ENCODE results near the gene CARD9.
"Not testable (repeated sequence)": the region's sequence is repeated elsewhere in the genome, so short reads cannot be mapped to it uniquely, and the experiment has no call there.

CARD9 gene

GRCh38 chr9:136363949-136364748 lies 9.3 kb downstream of the CARD9 start:
- no peak for DNase-seq (ENCODE audit: low read depth)

- DNase-seq (ENCODE audit: low read depth): peak; percentile 92
These were observed 10.1 kb downstream of the CARD9 start, which contains the start of gene DNLZ for GRCh38 chr9:136363106-136363948. TSS of gene DNLZ (minus strand) at chr9:136363744. CDS start at chr9:136363714, 30 bp downstream.

DNA sequence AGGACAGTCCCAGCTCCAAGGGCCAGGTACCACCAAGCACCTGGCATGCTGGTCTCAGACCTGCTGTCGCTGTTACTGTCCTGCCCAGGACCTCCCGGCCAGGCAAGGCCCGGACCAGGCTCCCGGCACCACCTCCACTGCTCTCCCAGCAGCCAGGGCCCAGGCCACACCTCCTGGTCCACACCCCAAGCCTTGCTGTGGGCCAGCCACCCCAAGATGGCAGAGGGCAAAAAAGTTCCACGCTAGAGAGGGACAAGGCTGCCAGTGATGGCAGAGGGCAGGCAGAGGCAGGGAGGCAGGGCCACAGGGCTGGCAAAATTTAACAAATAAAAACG lies 11.1 kb downstream of the CARD9 start:
- no peak for DNase-seq (ENCODE audit: low read depth)

- DNase-seq (ENCODE audit: low read depth): no peak
These were observed 11.6 kb downstream of the CARD9 start for GRCh38 chr9:136361754-136362449.

- no peak for DNase-seq (ENCODE audit: low read depth)
These were observed 12.3 kb downstream of the CARD9 start for GRCh38 chr9:136361047-136361753.

- DNase-seq (ENCODE audit: low read depth): no peak
These were observed 13.4 kb downstream of the CARD9 start for GRCh38 chr9:136359774-136360718.

GRCh38 chr9:136358888-136359287 lies 14.6 kb downstream of the CARD9 start:
- no peak for DNase-seq (ENCODE audit: low read depth)

GRCh38 chr9:136358016-136358415 lies 15.5 kb downstream of the CARD9 start:
- DNase-seq (ENCODE audit: low read depth): no peak

DNA sequence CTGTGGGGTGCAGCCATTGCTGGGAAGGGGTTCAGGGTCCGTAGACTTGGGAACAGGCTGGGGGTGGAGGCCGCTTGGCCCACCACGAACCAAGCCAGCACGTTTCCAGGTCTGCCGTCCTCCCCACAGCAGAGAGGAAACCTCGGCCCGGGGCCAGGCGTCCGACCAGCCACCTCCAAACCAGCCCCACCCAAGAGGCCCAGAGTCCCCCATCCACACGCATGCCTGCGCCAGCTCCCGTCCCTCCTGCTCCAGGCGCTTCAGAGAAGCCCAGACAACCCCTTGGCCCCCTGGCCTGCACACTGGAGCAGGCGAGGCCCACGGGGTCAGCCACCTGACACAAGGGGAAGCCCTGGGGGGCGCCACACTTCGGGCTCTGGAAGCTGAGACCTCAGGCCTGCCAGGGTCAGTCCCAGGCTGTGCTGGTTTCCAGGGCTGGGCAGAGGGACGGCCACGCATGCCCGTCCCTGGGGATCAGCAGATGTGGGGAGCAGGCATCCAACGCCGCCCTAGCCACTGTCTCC lies 16.2 kb downstream of the CARD9 start:
- DNase-seq (ENCODE audit: low read depth): no peak

DNA sequence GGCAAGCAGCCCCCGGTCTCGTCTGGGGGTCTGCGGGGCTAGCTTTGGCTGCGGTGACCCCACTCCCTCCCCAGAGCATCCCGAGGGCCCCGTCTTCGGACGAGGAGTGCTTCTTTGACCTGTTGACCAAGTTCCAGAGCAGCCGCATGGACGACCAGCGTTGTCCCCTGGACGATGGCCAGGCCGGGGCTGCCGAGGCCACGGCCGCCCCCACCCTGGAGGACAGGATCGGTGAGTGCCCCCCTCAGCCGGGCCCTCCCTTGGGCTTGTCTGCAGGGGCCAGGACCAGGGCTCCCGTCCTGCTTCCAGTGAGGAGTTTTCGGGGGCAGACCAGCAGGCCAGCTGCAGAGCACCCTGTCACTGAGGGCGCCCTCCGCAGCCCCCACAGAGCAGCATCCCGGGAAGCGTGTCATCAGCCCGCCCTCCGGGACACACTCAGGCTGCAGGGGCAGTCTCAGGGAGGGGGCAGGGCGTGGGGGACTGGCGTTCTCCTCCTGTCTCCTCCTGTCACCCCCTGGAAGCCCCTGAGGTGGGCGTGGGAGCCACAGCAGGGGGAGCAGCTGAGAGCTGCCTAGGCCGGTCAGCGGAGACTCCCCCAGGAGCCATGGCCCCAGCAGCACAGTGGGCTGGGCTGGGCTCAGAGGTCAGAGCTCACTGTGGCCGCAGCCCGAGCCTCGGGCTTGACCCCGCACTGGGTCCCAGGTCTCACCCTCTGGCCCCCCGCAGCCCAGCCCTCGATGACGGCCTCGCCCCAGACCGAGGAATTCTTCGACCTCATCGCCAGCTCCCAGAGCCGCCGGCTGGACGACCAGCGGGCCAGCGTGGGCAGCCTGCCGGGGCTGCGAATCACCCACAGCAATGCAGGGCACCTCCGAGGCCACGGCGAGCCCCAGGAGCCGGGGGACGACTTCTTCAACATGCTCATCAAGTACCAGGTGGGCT lies 17.6 kb downstream of the CARD9 start:
- no peak for DNase-seq (ENCODE audit: low read depth)

GRCh38 chr9:136354592-136355085 lies 18.8 kb downstream of the CARD9 start:
- DNase-seq (ENCODE audit: low read depth): no peak

DNA sequence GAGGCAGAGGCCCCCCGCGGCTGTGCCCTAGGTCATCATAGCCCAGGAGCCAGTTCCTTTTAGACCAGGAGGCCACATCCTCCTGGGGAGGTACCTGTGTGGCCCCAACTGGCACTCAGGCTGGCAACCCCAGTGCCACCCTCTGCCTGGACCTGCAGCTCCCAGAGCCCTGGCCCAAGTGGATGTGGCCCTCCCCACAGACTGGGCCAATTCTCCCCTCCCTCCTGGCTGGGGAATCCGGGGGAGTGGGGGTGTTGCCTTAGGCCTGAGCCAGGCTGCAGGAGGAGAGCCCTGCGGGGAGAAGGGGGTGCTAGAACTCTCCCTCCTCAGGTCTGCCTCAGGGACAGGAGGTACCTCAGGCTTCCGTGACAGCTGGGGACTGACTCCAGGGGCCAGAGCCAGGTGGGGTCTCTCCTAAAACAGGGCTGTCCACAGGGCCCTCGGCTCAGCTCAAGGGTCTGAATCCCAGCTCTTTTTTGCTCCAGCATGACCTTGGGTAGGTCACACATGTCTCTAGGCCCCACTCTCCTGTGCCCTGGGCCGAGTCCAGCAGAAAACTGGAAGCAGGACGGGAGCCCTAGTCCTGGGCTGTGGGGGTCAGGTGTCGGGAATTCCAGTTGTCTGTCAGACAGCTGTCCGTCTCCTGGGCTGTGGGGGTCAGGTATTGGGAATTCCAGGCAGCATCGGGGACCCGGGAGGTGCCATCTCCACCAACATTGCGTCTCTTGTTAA lies 19.5 kb downstream of the CARD9 start:
- no peak for DNase-seq (ENCODE audit: low read depth)

DNA sequence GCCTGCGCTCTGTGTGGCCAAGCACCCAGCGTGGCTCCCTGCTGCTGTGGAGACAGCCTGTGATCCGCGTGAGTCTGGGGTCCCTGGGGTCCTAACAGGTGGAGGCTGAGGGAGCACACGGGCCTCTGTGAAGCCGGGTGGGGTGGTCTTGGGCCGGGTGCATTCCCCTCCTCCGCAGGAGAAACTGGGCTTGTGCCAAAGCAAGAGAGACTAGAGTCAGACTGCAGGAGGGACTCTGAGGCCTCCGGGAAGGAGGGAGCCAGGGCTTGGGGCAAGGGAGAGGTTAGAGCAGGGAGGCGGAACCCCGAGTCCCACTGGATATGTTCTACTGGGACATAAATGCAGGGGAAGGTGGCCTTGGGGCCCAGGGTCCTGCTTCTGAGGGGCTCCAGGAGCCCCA lies 20.4 kb downstream of the CARD9 start:
- DNase-seq (ENCODE audit: low read depth): no peak

DNA sequence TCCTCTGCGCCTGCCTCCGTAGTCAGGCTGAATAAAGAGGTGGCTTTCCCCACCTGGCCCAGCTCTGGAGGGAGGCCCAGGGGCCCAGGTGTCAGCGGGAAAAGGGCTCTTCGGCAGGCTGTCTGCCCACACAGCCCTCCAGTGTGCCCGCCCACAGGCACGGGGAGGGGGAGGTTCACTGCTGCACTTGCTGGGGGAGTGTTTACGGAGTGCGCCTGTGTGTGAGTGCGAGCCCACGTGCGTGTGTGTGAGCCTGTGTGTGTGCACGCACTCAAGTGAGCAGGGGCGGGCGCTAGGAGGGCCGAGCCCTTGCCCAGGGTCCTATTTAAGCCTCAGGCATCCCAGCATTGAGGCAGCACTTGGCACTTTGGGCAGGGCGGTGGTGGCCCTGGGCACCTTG lies 20.8 kb downstream of the CARD9 start:
- no peak for DNase-seq (ENCODE audit: low read depth)

- DNase-seq (ENCODE audit: low read depth): not testable (repeated sequence)
These were observed 21.6 kb downstream of the CARD9 start for GRCh38 chr9:136351868-136352267.

DNA sequence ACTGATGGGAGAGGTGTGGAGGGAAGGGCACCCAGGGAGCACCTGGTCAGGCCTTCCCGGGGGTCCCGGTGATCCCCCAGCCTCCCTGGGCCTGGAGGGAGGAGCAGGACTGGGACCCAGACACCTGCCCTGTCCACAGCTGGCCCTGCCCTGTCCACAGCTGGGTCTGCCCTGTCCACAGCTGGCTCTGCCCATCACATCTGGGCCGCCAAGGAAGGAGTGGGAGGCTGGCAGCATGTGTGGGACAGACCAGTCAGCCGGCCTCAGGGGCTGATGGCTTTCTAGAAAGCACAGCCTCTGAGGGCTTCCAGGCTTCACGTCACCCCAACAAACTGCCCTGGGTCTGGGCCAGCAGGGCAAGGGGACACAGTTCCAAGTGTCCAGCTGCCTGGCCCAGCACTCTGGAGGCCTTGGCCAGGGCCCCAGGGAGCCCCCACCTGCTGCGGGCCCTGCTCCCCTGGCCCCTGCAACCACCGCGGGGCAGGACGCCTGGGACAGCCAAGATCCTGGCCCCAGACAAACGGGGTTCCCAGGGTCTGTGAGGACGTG lies 22.1 kb downstream of the CARD9 start:
- DNase-seq (ENCODE audit: low read depth): no peak

DNA sequence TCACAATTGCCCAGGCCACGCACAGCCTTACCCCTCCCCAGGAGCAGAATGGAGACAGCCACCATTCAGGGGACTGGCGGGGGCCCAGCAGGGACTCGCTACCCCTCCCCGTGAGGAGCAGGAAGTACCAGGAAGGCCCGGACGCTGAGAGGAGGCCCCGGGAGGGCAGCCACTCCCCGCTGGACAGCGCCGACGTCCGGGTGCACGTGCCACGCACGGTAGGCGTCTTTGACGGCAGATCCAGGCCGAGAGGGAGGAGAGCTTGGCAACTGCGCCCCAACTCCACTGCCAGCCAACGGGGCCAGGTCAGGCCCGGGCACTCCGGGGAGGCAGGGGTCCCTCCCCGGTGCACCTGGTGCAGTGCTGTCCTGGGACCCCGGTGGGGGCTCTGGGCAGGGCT lies 23.9 kb downstream of the CARD9 start:
- no peak for DNase-seq (ENCODE audit: low read depth)

- no peak for DNase-seq (ENCODE audit: low read depth)
These were observed 24.8 kb downstream of the CARD9 start for GRCh38 chr9:136348691-136349090.
